Measurements from ENCODE around the gene SLC40A1.
"Not testable (repeated sequence)": the region's sequence is repeated elsewhere in the genome, so short reads cannot be mapped to it uniquely, and the experiment has no call there.

The SLC40A1 gene, protein sequence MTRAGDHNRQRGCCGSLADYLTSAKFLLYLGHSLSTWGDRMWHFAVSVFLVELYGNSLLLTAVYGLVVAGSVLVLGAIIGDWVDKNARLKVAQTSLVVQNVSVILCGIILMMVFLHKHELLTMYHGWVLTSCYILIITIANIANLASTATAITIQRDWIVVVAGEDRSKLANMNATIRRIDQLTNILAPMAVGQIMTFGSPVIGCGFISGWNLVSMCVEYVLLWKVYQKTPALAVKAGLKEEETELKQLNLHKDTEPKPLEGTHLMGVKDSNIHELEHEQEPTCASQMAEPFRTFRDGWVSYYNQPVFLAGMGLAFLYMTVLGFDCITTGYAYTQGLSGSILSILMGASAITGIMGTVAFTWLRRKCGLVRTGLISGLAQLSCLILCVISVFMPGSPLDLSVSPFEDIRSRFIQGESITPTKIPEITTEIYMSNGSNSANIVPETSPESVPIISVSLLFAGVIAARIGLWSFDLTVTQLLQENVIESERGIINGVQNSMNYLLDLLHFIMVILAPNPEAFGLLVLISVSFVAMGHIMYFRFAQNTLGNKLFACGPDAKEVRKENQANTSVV

GRCh38 chr2:189580658-189581353 is at the start of gene SLC40A1:
TSS of gene SLC40A1 (minus strand) at chr2:189580786. CDS start at chr2:189580460, 326 bp downstream.
- DNase-seq (ENCODE audit: low spot score) = peak; percentile 3

- DNase-seq (ENCODE audit: low spot score) = no peak
Observed at GRCh38 chr2:189629531-189630453, 49.2 kb upstream of the SLC40A1 start.

- DNase-seq (ENCODE audit: low spot score) = no peak
Observed at GRCh38 chr2:189628817-189629530, 48.4 kb upstream of the SLC40A1 start.

GRCh38 chr2:189627789-189628188 is 47.2 kb upstream of the SLC40A1 start:
- DNase-seq (ENCODE audit: low spot score) = no peak

GRCh38 chr2:189625636-189626035 is 45.0 kb upstream of the SLC40A1 start:
- no peak for DNase-seq (ENCODE audit: low spot score)

GRCh38 chr2:189624648-189625355 is 44.2 kb upstream of the SLC40A1 start:
- no peak for DNase-seq (ENCODE audit: low spot score)

DNA sequence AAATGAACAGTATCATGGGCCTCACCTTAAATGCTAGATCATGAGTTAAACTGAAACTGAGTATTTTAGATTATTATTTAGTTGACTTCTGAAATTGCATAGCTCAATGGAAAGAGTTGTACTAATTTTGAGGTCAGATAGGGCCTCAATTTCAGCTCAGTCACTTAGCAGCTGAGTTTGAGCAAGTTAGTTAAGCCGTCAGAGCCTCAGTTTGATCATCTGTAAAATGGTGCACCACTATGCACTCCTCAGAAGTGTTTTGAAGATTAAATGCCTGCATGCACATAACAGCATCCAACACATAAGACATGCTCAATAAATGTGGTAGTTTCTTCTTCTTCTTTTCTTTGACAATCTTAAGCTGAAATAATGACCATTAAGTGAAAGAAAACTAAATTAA is 42.5 kb upstream of the SLC40A1 start:
- DNase-seq (ENCODE audit: low spot score) = no peak

DNA sequence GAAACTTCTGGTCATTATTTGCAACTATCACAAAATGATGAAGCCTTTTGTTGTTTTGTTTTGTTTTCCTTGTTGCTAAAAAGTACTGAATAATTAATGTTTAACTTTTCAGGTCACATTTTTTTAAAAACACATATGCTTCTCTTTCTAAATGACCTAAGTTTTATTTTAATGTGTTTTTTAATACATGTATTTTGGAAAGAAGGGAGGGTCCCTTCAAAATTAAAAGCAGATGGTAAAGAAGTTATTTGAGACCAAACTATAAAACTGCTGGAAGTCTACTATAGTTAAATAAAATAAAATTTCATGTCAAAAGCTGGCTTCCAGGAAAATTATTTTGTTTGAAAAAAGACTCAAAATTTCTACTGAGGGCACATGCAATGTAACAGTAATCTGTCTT is 41.2 kb upstream of the SLC40A1 start:
- no peak for DNase-seq (ENCODE audit: low spot score)

- no peak for DNase-seq (ENCODE audit: low spot score)
Observed at GRCh38 chr2:189618197-189618596, 37.6 kb upstream of the SLC40A1 start.

DNA sequence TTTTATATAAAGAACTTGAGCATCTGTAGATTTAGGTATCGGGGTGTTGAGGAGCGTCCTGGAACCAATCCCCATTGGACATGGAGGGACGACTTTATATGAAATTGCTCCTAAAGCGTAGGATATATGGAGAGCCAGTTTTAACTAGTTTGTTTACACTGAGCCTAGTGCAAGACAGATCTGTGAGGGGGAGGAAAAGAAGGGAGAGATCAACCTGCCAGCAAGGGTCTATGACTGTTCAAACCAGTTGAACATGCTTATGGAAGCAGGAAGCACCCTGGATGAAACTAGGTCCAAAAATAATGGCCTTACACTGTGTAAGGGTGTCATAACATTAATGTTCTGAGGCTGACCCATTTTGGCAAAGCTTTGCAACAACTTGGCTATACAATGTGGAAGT is 34.0 kb upstream of the SLC40A1 start:
- DNase-seq (ENCODE audit: low spot score) = no peak

GRCh38 chr2:189613650-189614420 is 33.2 kb upstream of the SLC40A1 start:
- no peak for DNase-seq (ENCODE audit: low spot score)

DNA sequence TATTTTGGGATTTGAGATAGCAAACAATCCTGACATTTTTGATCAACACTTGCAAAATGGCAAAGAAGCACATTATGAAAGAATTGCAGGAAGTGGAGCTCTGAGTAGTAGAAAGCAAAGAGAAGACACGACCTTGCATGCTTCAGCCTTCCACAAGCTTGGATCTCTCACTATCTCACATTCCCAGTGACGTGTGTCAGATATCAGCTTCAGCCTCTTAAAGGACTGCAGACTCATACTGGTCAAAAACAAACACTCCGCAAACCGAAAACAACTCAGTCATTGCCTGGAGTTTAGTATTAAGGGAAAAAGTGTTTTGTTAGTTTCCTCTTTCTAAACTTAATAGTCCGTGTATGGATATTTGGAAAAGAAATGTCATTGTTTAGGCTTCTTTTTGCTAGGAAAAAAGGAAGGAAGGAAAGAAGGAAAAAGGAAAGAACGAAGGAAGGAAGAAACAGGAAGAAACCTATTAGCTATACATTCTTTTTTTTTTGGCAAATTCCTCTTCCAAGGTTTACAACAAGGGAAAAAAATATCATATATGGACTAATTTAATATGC is 32.6 kb upstream of the SLC40A1 start:
- DNase-seq (ENCODE audit: low spot score) = no peak

GRCh38 chr2:189610700-189611099 is 30.1 kb upstream of the SLC40A1 start:
- no peak for DNase-seq (ENCODE audit: low spot score)

DNA sequence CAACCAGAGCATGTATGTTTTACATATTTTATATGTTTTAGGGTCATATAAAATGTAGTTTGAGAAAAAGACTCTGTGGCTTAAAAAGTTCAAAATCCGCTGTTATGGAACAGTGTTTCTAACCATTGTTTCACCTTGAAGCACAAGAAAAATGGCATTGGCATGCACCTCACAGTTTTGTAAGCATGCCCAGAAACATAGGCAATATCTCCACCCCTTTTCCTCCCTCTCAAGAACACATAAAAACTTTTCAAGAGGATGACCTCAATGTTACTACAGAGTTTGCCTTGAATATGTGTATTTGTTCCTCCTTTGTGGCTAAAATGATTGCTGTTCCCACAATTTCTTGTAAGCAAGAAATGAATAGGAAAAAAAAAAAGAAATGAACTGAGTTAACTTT is 29.3 kb upstream of the SLC40A1 start:
- DNase-seq (ENCODE audit: low spot score) = no peak

GRCh38 chr2:189609423-189609816 is 28.8 kb upstream of the SLC40A1 start:
- no peak for DNase-seq (ENCODE audit: low spot score)

- DNase-seq (ENCODE audit: low spot score) = no peak
Observed at GRCh38 chr2:189608795-189609422, 28.3 kb upstream of the SLC40A1 start.

DNA sequence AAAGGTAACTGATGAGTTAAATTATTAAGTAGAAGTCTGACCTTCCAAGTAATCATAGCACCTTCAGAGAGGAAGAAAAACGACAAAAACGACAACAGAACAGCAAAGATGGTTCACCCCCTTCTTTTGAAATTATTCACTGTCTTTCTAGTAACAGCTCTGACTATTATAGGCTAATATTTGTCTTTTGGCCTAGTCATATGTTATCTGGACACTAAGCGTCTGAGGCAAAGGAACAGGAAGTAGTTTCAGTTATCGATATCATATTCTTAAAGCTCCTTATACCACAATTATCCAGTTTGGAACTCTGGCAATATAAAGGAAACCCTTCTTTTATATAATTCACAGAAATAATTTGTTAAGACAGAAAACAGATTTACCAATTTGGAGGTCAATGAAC is 27.6 kb upstream of the SLC40A1 start:
- DNase-seq (ENCODE audit: low spot score) = no peak

DNA sequence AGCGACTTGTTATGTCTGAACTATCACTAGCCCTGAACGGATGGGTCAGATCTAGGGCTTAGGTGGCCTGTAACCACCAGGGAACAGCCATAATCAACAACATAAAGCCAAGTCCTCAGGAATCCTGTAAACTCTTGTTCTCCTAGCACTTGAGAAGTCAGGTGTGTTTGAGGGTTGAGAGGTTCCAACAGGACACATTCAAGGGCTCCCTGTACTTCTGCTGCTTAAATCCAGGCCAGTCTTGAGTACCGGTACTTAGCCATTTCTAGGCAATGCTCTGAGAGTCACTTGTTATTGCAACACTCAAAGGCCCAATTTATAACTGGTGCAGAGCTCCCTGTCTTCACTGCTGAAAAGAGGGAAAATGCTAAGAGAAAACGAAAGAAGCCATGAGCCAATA is 21.6 kb upstream of the SLC40A1 start:
- DNase-seq (ENCODE audit: low spot score) = no peak

GRCh38 chr2:189601652-189602051 is 21.1 kb upstream of the SLC40A1 start:
- DNase-seq (ENCODE audit: low spot score) = not testable (repeated sequence)

Data from cerebellar cortex (tissue), 1 donor.